SKM-1 treated with dmso at 0.1 percent for 144 hours (cell line): ENCODE measurements around the gene ALDH1L1.
"Not testable (repeated sequence)": the region's sequence is repeated elsewhere in the genome, so short reads cannot be mapped to it uniquely, and the experiment has no call there.

Experiments used
- DNase-seq: peaks from one replicate; lab custom pipeline; 2025; ENCODE audit not compliant: unreplicated experiment; lab: John Stamatoyannopoulos, UW

ALDH1L1 gene

DNA sequence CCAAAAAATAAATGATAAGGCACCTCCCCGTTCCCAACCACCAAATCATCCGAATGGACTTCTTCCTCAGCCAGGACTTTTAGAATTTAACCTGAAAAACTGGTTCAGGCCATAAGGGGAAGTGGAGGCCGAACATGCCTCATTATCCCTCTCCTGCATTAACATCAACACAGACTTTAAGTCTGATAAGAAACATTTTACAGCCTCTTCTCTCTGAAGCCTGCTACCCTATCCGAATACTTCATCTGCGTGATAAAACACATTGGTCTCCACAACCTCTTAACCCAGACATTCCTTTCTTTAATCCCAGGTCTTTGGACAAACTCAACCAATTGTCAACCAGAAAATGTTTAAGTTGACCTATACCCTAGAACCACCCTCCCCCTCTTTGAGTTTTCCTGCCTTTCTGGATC lies 95.6 kb downstream of the ALDH1L1 start:
- DNase-seq, result no peak

GRCh38 chr3:126083913-126084767 lies 96.2 kb downstream of the ALDH1L1 start, which contains the start of gene SLC41A3:
TSS of gene SLC41A3 (minus strand) at chr3:126084124. CDS start at chr3:126068219, 15,905 bp downstream.
- peak; percentile 72 for DNase-seq

- peak; percentile 33 for DNase-seq
These were observed 96.9 kb downstream of the ALDH1L1 start for GRCh38 chr3:126083511-126083912.

GRCh38 chr3:126083138-126083445 lies 97.3 kb downstream of the ALDH1L1 start:
- no peak for DNase-seq

DNA sequence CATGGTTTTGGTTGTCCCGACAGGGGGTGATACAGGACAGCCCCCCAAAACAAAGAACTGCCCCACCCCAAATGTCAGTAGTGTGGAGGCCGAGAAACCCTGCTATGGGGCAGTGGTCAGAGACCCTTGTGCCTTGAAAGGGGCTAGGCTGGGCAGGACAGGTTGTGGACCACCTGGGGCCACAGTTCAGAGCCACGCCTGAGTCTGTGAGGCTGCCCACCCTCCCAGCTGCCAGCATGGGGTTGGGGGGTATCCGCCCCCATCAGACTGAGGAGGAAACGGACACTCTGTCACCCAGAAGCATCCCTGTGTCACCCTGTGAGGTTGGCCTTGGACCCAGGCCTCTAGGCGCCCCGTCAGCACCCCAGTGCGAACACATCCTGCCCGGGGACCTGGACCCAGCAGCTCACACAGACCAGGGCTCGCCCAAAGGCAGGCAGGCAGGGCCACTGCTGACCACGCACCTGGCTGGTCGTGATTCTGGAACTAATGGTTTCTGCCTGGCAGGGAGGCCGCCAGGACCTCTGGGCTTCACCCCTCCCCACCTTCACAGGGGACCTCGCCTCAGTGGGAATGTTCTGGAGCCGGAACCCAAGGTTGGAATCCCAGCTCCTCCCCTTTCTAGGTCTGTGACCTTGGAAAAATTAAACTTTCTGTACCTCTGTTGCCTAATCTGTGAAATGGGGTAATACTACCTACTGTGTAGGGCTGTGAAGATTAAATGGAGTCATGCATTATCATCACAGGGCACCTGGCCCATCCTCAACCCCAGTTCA lies 97.8 kb downstream of the ALDH1L1 start:
- DNase-seq, result no peak

- no peak for DNase-seq
These were observed 98.6 kb downstream of the ALDH1L1 start for GRCh38 chr3:126081618-126082361.

DNA sequence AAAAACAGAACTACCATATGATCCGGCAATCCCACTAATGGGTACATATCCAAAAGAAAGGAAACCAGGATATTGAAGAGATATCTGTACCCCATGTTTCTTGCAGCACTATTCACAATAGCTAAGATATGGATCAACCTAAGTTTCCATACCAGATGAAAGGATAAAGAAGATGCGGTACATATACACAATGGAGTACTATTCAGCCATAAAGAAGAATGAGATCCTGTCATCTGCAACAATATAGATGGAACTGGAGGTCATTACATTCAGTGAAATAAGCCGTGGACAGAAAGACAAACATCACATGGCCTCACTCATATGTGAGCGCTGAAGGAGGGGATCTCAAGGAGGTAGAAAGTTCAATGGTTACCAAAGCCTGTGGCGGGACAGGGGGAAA lies 99.4 kb downstream of the ALDH1L1 start:
- no peak for DNase-seq

DNA sequence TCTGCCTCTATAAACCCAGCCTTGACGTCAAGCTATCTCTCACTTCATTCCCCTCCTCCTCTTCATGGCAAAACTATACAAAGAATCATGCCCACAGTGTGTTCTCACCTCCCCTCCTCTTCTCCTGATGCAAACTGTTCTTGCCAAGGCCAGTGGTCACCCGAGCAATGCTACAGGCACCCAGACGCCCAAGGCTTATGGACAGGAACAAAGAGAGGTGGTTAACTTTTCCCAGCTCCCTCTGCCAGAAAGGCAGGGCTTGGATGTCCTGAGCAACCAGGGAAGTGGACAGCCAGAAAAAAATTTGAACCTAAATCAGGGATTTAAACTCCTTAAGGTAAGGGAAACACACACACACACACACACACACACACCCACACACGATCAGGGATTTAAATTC lies 101.5 kb downstream of the ALDH1L1 start:
- no peak for DNase-seq

- DNase-seq, result no peak
These were observed 102.6 kb downstream of the ALDH1L1 start for GRCh38 chr3:126077754-126078153.

- no peak for DNase-seq
These were observed 104.2 kb downstream of the ALDH1L1 start for GRCh38 chr3:126076140-126076539.

GRCh38 chr3:126070146-126070545 lies 110.2 kb downstream of the ALDH1L1 start:
- no peak for DNase-seq

DNA sequence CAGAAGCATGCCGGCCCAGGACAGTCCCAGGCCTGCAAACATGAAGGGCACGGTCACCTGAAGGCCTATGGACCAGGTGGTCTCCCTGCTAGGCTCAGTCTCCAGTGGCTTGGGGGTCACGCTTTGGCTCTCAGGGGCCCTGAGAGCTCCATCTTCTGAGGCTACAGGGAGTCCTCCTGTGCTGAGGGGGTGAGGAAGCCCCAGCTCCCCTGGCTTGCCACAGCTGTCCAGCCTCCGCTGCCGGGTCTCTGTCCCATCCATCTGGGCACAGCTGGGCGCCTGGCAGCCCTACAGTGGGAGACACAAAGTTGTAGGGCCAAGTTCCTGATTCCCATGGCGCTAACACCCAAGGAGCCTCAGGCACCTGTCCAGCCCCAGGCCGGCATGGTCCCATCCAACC lies 112.4 kb downstream of the ALDH1L1 start:
- DNase-seq, result no peak

GRCh38 chr3:126066676-126067075 lies 113.7 kb downstream of the ALDH1L1 start:
- not testable (repeated sequence) for DNase-seq

- no peak for DNase-seq
These were observed 114.5 kb downstream of the ALDH1L1 start for GRCh38 chr3:126065876-126066275.

DNA sequence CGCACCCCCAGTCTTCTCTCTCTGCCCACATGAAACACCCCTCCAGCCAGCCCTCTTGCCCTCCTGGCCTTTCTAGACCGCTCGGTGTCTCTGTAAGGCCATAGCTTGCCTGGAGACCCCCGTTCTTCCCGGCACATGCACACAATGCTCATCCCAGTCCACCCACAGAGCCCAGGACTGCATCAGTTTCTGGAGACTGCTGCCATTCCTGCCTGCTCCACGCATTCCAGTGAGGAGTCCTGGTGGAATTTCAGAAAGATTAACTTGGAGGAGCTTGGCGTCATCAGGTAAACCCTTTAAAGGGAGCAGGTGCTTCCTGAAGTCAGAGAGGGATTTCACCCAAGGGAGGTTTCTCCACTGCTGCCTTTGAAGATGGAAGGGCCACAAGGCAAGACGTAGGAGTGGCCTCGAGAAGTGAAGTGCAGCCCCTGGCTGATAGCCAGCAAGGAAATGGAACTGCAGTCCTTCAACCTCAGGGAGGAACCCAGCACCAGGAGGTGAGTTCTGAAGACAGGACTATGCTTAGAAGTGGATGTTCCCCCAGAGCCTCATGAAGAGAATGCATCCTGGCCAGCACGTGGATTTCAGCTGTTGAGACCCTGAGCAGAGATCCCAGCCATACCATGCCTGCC lies 115.6 kb downstream of the ALDH1L1 start:
- no peak for DNase-seq

DNA sequence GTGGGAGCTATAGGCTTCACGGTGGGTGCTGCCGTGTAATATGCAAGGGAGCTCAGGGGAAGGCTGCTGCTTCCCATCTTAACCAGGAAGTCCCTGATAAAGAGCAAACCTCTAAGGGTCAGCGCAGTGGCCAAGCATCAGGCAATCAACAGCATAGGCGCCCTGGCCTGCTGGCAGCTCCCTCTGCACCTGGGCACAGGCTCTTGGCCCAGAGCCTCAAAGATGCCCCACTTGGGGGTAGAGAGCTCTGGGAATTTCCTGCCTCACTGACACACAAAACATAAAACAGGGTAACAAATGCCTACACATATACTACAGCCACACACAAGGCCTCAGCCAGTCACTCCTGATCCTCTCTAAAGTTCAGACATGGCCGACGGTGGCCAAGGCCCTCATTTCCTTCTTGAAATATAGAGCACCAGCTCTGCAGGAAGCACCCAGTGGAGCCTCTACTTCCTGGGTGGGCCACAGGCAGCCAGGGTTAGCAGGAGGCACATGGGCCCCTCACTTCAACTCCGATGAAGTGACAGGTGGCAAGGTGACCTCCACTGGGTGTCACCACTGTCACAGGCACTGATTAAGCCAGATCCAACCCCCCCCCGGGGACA lies 116.9 kb downstream of the ALDH1L1 start:
- no peak for DNase-seq

DNA sequence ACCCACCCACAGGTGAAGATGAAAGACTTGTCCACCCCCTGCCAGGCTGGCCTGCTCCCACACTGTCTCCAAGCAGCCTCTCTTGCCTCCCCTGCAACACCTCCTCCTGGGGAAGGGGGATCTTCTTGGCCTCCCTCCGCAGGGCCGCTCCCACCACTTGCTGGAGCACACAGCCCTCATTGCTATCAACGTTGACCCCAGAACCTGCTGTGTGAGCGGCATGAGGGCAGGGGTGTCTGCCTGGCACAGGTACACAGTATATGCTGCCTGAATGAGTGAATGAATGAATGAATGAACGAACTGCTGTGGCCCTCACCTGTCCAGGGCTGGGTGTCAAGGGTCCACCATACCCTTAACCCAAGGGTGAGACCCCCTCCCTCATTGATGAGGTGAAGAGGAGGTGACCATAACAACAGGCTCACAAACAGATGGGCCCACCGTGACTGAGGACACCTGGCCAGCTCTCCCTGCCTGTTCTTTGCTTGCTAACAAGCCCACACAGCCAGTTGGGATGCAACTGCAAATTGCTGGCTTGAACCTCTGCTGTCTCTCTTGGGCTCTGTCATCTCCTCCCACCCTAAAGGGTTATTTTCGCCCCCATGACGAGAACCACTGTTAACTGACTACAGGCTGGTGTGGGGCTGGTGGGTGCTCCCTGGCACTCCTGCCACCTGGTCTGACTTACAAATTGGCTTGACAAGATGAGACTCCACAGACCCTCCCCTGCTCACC lies 118.9 kb downstream of the ALDH1L1 start:
- no peak for DNase-seq

GRCh38 chr3:126060613-126061145 lies 119.7 kb downstream of the ALDH1L1 start:
- DNase-seq, result no peak

DNA sequence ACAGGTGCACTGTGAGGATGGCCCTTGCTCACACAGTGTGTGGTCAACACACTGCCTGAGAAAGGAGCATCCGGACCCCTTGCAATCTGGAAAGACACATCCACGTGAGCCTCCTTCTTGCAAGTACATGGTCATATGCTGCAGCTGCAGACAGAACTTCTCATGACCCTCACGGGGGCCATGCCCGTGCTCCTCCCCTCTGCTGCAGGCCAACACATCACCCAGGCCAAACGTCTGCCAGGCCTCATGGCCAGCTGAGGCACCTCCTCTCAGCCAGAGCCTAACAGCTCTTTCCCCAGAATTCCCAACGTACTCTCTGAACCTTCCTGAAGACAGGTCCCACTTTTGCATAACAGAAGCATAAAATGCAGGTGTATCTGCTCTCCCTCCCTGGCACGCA lies 121.7 kb downstream of the ALDH1L1 start:
- no peak for DNase-seq

- no peak for DNase-seq
These were observed 122.5 kb downstream of the ALDH1L1 start for GRCh38 chr3:126057936-126058335.
